ENCODE measurements around the gene PLAC9.

Gene PLAC9

GRCh38 chr10:80108576-80109239 lies 23.8 kb upstream of the PLAC9 start (continued):
- TF ChIP-seq TOX (CRISPR knock-in tag; IDR thresholded peaks at IDR 0.05; ENCODE audit: borderline replicate concordance) (no peak), ESRRG (CRISPR knock-in tag; IDR thresholded peaks at IDR 0.05) (no peak), PPARA (CRISPR knock-in tag; IDR thresholded peaks at IDR 0.05; ENCODE audit: borderline replicate concordance) (no peak), BACH2 (CRISPR knock-in tag; IDR thresholded peaks at IDR 0.05; ENCODE audit: borderline replicate concordance) (no peak)
- TF ChIP-seq, protein P1, sequence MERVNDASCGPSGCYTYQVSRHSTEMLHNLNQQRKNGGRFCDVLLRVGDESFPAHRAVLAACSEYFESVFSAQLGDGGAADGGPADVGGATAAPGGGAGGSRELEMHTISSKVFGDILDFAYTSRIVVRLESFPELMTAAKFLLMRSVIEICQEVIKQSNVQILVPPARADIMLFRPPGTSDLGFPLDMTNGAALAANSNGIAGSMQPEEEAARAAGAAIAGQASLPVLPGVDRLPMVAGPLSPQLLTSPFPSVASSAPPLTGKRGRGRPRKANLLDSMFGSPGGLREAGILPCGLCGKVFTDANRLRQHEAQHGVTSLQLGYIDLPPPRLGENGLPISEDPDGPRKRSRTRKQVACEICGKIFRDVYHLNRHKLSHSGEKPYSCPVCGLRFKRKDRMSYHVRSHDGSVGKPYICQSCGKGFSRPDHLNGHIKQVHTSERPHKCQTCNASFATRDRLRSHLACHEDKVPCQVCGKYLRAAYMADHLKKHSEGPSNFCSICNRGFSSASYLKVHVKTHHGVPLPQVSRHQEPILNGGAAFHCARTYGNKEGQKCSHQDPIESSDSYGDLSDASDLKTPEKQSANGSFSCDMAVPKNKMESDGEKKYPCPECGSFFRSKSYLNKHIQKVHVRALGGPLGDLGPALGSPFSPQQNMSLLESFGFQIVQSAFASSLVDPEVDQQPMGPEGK (CRISPR knock-in tag; IDR thresholded peaks at IDR 0.05; ENCODE audit: borderline replicate concordance): no peak

- no peak for ATAC-seq
- no peak for TF ChIP-seq ZNF70 (CRISPR knock-in tag; IDR thresholded peaks at IDR 0.05)
- TF ChIP-seq BACH2 (CRISPR knock-in tag; IDR thresholded peaks at IDR 0.05; ENCODE audit: borderline replicate concordance): no peak
- TF ChIP-seq, protein P2, sequence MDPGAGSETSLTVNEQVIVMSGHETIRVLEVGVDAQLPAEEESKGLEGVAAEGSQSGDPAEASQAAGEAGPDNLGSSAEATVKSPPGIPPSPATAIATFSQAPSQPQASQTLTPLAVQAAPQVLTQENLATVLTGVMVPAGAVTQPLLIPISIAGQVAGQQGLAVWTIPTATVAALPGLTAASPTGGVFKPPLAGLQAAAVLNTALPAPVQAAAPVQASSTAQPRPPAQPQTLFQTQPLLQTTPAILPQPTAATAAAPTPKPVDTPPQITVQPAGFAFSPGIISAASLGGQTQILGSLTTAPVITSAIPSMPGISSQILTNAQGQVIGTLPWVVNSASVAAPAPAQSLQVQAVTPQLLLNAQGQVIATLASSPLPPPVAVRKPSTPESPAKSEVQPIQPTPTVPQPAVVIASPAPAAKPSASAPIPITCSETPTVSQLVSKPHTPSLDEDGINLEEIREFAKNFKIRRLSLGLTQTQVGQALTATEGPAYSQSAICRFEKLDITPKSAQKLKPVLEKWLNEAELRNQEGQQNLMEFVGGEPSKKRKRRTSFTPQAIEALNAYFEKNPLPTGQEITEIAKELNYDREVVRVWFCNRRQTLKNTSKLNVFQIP (CRISPR knock-in tag; IDR thresholded peaks at IDR 0.05; ENCODE audit: borderline replicate concordance, low read depth): no peak
- TF ChIP-seq ISL1 (CRISPR knock-in tag; IDR thresholded peaks at IDR 0.05): no peak
- no peak for TF ChIP-seq ZNF8 (CRISPR knock-in tag; IDR thresholded peaks at IDR 0.05)
- TF ChIP-seq, protein P3, sequence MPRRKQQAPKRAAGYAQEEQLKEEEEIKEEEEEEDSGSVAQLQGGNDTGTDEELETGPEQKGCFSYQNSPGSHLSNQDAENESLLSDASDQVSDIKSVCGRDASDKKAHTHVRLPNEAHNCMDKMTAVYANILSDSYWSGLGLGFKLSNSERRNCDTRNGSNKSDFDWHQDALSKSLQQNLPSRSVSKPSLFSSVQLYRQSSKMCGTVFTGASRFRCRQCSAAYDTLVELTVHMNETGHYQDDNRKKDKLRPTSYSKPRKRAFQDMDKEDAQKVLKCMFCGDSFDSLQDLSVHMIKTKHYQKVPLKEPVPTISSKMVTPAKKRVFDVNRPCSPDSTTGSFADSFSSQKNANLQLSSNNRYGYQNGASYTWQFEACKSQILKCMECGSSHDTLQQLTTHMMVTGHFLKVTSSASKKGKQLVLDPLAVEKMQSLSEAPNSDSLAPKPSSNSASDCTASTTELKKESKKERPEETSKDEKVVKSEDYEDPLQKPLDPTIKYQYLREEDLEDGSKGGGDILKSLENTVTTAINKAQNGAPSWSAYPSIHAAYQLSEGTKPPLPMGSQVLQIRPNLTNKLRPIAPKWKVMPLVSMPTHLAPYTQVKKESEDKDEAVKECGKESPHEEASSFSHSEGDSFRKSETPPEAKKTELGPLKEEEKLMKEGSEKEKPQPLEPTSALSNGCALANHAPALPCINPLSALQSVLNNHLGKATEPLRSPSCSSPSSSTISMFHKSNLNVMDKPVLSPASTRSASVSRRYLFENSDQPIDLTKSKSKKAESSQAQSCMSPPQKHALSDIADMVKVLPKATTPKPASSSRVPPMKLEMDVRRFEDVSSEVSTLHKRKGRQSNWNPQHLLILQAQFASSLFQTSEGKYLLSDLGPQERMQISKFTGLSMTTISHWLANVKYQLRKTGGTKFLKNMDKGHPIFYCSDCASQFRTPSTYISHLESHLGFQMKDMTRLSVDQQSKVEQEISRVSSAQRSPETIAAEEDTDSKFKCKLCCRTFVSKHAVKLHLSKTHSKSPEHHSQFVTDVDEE (CRISPR knock-in tag; IDR thresholded peaks at IDR 0.05): no peak
- no peak for TF ChIP-seq CSRNP3 (CRISPR knock-in tag; IDR thresholded peaks at IDR 0.05)
- no peak for TF ChIP-seq PPARA (CRISPR knock-in tag; IDR thresholded peaks at IDR 0.05; ENCODE audit: borderline replicate concordance)
These were observed 21.5 kb upstream of the PLAC9 start for GRCh38 chr10:80110986-80111385.

- TF ChIP-seq ESRRG (CRISPR knock-in tag; IDR thresholded peaks at IDR 0.05) (no peak), TOX (CRISPR knock-in tag; IDR thresholded peaks at IDR 0.05; ENCODE audit: borderline replicate concordance) (no peak), BACH2 (CRISPR knock-in tag; IDR thresholded peaks at IDR 0.05; ENCODE audit: borderline replicate concordance) (no peak), GLIS3 (CRISPR knock-in tag; IDR thresholded peaks at IDR 0.05) (no peak), ZNF565 (CRISPR knock-in tag; conservative IDR thresholded peaks at IDR 0.05; ENCODE audit: low read depth) (no peak), TCF4 (CRISPR knock-in tag; IDR thresholded peaks at IDR 0.05; ENCODE audit: borderline replicate concordance) (no peak), ZFP30 (CRISPR knock-in tag; IDR thresholded peaks at IDR 0.05) (no peak), ISL1 (CRISPR knock-in tag; IDR thresholded peaks at IDR 0.05) (no peak), OSR1 (CRISPR knock-in tag; IDR thresholded peaks at IDR 0.05) (no peak), ZFP3 (CRISPR knock-in tag; IDR thresholded peaks at IDR 0.05) (no peak), ZC3H10 (CRISPR knock-in tag; IDR thresholded peaks at IDR 0.05) (no peak)
- TF ChIP-seq, protein P1 (CRISPR knock-in tag; IDR thresholded peaks at IDR 0.05; ENCODE audit: borderline replicate concordance): no peak
- TF ChIP-seq, protein P4, sequence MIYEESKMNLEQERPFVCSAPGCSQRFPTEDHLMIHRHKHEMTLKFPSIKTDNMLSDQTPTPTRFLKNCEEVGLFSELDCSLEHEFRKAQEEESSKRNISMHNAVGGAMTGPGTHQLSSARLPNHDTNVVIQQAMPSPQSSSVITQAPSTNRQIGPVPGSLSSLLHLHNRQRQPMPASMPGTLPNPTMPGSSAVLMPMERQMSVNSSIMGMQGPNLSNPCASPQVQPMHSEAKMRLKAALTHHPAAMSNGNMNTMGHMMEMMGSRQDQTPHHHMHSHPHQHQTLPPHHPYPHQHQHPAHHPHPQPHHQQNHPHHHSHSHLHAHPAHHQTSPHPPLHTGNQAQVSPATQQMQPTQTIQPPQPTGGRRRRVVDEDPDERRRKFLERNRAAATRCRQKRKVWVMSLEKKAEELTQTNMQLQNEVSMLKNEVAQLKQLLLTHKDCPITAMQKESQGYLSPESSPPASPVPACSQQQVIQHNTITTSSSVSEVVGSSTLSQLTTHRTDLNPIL (CRISPR knock-in tag; IDR thresholded peaks at IDR 0.05; ENCODE audit: low read depth): no peak
- ATAC-seq: no peak
These were observed 13.9 kb upstream of the PLAC9 start for GRCh38 chr10:80118669-80119068.

Measured in SK-N-SH treated with all-trans-retinoic acid at 6 μM for 48 hours (cell line).